DMS 273 (cell line): ENCODE measurements around the gene ABCA3.
"Not testable (repeated sequence)": the region's sequence is repeated elsewhere in the genome, so short reads cannot be mapped to it uniquely, and the experiment has no call there.

Source experiments
- DNase-seq: peaks from one replicate; lab custom pipeline; 2025; ENCODE audit not compliant: unreplicated experiment; lab: John Stamatoyannopoulos, UW

ABCA3 gene

DNA sequence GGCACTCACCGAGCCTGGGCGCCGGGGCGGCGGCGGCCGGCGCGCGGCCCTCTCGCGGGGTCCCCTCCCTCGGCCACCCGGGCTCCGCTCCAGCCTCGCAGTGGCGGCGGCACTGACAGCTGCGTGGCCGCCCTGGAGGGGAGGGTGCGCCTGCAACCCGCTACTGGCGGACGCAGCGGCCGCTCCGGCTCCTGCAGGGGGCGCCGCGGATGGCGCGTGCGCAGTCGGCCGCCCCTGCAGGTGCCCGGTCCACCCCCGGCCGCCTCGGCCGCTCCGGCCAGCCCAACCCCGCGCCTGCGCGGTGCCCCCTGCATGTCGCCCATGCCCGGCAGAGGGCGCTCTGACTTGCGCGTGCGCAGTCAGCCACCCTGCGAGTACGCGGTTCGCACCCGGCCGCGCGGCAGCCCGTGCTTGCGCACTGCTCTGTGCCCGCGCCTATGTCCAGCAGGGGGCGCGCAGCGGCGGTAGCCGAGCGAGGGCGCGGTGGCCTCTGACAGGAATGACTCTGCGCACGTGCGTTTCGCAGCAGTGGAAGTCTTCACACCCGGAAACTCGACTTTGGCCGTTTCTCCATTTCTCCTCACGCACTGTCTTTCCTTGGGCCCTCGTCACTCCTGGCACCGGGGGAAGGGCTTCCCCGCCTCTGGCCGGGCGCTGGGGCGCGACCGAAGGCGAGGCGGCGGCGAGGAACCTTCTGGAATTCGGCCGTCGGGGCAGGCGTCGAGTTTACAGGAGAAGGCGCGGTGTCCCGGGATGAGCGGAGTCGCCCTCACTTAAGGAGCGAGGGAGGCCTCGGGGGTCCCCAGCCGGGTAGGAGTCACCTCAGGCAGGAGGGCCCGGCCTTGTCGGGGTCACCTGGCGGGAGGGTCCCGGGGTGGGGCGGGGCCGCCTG lies at the start of gene ABCA3:
Gene ABCA3, minus strand, starts transcription at position 165 of the 892 bp plus-strand sequence. CDS start 14,262 bp downstream, outside the sequence.
- DNase-seq = peak; percentile 98

DNA sequence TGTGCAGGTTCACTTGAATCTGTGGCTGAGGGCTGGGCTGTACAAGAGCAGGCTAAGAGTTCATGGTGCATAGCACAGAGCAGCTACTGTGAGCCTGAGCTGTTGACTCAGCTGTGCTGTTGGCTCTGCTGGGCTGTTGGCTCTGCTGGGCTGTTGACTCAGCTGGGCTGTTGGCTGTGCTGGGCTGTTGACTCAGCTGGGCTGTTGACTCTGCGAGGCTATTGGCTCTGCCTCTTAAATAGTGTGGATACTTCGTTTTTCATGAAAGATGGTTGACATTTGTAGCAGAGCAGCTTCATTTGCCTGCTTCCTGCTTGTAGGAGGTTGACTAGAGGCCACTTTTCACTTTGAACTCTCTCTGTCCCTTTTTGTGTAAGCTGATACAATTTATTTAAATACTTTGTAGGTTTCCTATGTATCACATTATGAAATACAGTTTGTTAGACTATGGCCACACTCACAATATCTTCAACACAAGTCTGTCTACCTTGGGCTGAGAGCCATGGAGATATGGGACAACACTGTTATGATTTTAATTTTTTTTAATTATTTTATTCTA lies 48.4 kb upstream of the ABCA3 start:
- DNase-seq = no peak

DNA sequence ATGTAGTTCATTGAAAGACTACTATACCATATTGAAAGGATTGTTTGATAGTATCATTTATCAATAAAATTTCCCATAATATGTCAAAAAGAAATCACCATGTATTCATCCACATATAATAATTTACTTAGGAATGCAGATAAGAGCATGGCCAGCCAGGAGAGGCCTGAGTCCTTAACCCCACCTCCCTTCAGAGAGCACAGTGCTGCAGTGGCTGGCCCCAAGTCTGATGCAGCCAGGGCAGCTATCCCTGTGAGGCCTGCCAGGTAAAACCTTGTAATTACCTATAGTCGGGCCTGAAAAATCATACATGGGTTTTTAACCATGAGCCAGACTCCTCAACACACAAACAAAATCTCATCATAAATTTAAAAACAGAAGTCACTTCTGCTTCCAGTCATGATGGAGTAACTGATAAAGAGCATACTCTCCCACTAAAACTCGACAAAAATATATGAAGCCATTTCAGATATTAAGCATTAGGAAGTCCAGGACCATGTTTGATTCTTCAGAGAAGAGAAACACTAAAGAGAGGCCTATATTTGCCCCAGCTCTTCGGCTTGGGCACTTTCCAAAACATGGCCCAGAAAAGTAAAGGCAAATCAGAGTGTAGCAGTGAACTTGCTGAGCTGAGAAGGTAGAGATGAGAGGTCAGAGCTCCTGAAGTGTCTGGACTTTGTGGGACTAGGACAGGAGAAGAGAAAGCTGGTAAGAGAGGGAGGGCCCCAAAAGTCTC lies 47.8 kb upstream of the ABCA3 start:
- DNase-seq = no peak

GRCh38 chr16:2386990-2387389 lies 46.5 kb upstream of the ABCA3 start:
- peak; percentile 18 for DNase-seq

DNA sequence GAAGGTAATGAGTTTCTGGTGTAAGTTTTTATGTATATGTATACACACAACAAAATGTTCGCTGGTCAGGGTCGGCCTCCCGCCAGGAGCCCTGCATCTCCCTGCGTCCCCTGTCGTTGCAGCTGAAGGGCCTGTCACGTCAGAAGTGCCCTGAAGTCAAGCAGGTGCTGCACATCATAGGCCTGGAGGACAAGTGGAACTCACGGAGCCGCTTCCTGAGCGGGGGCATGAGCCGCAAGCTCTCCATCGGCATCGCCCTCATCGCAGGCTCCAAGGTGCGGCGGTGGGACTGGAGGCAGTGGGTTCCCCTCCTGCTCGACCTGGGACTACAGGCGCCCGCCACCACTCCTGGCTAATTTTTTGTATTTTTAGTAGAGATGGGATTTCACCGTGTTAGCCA lies 45.5 kb upstream of the ABCA3 start:
- DNase-seq = not testable (repeated sequence)

GRCh38 chr16:2385190-2385836 lies 44.8 kb upstream of the ABCA3 start:
- no peak for DNase-seq

- DNase-seq = no peak
Observed at GRCh38 chr16:2384426-2384825, 43.9 kb upstream of the ABCA3 start.

DNA sequence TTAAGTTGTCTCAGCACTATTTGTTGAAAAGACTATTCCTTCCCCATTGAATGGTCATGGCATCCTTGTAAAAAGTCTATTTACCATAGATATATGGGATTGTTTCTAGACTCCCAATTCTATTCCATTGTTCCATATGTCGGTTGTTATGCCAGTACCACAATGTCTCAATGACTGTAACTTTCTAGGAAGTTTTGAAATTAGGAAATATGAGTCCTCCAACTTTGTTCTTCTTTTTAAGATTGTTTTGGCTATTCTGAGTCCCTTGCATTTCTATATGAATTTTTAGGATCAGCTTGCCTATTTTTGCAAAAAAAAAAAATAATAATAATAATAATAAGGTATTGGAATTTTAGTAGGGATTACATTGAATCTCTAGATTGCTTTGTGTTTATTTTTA lies 43.0 kb upstream of the ABCA3 start:
- DNase-seq = no peak

- no peak for DNase-seq
Observed at GRCh38 chr16:2374644-2375043, 34.1 kb upstream of the ABCA3 start.

- no peak for DNase-seq
Observed at GRCh38 chr16:2373176-2373575, 32.6 kb upstream of the ABCA3 start.

- DNase-seq = no peak
Observed at GRCh38 chr16:2372684-2373083, 32.2 kb upstream of the ABCA3 start.

GRCh38 chr16:2371421-2371820 lies 30.9 kb upstream of the ABCA3 start:
- no peak for DNase-seq

GRCh38 chr16:2370721-2371120 lies 30.2 kb upstream of the ABCA3 start:
- no peak for DNase-seq

DNA sequence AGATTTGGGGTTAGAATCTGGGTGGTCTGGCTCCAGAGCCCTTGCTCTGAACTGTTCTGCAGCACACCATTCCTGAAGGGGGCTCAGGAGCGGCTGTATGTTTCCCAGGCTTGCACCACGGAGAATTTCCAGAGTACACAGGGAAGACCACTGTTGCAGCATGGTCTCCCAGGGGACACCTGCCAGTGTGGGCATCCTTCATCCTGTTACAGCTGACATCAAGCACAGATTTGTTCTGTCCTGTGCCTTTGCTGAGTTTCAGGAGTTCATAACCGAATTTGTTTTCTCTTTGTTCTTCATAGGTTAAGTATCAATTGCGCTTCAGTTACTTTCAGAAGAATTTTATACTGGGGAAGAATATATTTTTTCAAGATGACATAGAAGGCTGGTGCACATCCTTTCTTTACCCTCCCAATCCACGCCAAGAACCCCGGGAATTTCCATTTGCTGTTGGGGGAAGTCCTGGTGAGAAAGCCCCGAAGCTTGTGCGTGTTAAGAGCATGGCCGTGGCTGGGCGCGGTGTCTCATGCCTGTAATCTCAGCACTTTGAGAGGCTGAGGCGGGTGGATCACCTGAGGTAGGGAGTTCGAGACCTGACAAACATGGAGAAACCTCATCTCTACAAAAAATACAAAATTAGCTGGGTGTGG lies 26.3 kb upstream of the ABCA3 start:
- no peak for DNase-seq

DNA sequence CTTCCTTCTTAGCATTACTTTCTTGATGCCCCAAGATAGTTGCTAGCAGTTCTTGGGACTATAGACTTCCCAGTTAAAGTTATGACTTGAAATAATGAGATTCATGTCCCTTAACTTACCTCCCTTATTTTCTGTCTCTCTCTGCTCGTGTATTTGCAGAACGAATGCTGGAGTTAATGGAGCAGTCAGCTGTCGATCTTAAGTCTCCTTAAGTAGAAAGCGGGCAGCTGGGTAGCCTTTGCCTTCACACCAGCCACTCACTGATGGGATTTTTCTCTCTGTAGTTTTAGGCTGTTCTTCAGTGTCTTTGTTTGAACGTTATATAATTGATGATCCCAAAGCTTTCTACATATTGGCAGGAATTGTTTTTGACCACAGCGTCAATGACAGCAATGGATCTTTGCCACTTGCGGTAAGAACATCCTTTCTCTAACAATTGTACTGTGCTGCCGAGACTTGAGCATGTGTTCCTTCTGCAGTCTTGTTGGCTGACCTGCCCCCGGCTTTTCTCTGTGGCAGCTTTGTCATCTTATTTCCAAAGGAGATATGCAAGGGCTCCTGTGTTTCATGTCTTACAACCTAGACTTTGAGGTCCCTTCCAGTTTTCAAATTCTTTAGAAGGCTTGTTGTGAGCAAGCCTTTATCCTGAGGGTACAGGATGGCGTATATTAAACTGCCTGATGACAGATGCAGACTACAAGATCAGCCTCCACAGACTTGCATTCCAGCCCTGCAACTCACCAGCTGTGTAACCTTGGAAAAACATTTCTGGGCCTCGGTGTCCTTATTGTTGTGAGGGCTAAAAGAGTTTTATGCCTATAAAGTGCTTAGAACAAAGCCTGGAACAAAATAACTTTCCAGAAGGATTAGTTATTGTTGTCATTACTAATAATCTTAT lies 25.1 kb upstream of the ABCA3 start:
- DNase-seq = peak; percentile 60

DNA sequence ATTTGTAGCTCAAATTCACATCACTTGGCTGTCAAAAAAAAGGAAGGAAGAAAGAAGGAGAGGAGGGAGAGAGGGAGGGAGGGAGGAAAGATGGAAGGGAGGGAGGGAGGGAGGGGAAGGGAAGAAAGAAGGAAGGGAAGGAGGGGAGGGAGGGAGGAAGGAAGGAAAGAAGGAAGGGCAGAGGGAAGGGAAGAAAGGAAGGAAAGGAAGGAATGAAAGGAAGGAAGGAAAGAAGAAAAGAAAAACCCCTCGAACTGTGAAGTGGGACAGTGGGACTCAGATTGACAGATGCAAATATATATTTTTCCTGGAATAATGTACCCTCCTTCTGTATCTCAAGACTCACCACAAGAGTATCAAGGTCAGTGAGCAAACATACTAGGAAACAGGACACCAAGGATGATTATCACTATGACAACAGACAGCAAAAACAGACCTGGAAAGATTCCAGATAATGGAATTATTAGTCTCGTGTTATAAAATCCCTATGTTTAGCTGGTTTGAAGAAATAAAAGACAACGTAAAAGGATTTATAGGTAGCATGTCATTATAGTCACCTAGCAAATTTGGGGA lies 24.2 kb upstream of the ABCA3 start:
- DNase-seq = peak; percentile 57

- no peak for DNase-seq
Observed at GRCh38 chr16:2362218-2362617, 21.7 kb upstream of the ABCA3 start.

DNA sequence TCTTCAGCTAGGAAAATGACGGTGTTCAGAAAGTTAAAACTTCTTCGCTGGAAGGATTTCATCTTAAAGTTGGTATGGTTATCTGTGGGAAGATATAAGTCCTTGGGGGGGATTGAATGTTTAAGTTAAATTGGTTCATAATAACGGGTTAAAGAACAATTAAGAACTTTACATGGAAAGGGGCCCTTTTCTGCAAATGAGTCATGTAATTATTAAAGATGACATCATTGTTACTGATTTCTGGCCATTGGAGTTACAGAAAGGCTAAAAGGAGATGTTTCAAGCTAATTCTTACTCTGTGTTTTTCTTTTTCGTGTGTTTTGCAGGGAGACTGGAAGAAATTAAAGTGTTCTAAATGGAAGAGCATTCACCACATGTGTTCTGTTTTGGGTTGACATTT lies 20.6 kb upstream of the ABCA3 start:
- no peak for DNase-seq

DNA sequence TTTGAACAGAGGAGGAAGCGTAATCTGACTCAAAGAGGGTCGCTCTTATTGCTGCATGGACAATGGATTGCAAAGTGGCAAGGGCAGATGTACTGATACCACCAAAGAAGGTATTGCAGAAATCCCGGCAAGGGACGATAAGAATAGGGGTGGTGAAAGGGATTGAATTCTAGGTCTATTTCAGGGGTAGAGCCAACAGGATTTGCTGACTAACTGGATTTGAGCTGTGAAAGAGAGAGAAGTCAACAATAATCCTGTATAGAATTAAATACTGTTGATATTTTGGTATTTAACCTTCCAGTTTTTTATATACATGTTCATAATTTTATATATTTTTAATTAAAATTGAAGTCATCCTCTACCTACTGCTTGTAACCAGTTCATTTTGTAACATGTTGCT lies 19.4 kb upstream of the ABCA3 start:
- DNase-seq = no peak

DNA sequence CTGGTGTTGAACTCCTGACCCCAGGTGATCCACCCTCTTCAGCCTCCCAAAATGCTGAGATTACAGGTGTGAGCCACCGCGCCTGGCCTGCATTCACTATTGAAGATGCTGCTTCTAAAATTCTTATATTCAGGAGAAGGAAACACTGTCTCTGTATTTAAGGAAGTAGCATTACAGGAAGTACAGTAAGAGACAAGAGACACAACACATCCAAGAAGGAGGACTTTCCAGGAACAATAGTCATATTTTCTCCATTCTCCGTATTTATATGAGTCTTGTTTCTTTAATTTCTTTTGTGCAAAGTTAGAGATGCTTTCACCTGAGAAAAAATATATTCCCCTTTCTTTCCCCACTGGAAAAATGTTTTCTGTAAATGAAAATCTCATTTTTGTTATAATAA lies 18.3 kb upstream of the ABCA3 start:
- DNase-seq = no peak
